ENCODE results near the gene GINS2. TPM values are rescaled to one million over a fixed set of nuclear protein-coding genes. Genes with fewer than 3 reads are reported as not detected.

Gene GINS2
- total RNA-seq, 1 experiment from 2014 or later, result 71.9 TPM

DNA sequence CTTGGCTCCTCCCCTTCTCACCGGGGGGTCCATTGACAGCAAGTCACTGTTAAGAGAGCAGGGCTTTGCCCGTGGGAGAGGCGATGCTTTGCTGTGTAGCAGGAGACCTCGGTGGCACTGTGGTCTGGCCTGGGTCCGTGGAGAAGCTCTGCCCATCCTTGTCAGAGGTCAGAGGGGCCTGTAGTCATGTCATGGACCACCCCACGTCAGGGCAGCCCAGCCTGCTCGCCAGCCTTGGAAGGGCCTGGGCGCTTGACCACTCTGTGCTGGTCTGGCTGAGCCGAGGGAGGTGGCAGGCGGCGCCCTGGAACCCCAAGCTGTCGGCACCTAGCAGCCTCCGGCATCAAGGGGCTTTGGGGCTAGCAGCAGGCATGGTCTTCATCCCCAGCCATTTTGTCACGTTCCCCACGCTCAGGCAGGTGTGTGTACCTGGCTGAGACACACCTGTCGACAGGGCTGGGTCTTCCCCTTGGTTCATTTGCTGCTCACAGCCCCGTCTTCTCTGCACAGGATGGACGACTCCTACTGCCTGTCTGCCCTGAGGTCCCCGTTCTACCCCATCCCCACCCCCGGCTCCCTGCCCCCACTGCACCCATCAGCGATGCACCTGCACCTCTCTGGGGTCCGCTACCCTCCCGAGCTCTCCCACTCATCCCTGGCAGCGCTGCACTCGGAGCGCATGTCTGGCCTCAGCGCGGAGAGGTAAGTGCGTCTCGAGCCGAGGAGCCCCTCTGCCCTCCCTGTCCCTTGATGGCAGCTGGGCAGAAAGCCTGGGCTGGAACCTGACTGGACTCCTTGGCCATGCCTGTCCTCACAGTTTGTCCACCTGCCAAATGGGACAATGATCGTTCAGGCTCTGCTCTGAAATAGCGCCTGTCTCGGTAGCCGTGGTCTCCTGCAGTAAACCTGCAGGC is 33.3 kb downstream of the GINS2 start:
- H3K27me3 ChIP-seq (replicated peaks; ENCODE audit: insufficient read depth, low read depth, low read length, poor library complexity), result no peaks in the 10 kb centered on the region
- intact Hi-C loops (cut with micrococcal nuclease; ENCODE audit: unreplicated experiment), result no loop called here
- H3K36me3 ChIP-seq (ENCODE audit: insufficient read depth, low read length, poor library complexity, severe bottlenecking), result peaks cover 40% of the 10 kb centered on the region
- H3K4me1 ChIP-seq (ENCODE audit: insufficient read depth, low read length, poor library complexity, severe bottlenecking), result peaks cover 37% of the 10 kb centered on the region
- H3K9me3 ChIP-seq (ENCODE audit: low read depth, low read length, poor library complexity, severe bottlenecking), result no peaks in the 10 kb centered on the region
- BruUV-seq (replicated peaks), result no TSS peak
- no peak for TF ChIP-seq EZH2 (IDR thresholded peaks at IDR 0.05; ENCODE audit: borderline replicate concordance, low read depth, low read length, poor library complexity, severe bottlenecking)
- TF ChIP-seq, protein P1, sequence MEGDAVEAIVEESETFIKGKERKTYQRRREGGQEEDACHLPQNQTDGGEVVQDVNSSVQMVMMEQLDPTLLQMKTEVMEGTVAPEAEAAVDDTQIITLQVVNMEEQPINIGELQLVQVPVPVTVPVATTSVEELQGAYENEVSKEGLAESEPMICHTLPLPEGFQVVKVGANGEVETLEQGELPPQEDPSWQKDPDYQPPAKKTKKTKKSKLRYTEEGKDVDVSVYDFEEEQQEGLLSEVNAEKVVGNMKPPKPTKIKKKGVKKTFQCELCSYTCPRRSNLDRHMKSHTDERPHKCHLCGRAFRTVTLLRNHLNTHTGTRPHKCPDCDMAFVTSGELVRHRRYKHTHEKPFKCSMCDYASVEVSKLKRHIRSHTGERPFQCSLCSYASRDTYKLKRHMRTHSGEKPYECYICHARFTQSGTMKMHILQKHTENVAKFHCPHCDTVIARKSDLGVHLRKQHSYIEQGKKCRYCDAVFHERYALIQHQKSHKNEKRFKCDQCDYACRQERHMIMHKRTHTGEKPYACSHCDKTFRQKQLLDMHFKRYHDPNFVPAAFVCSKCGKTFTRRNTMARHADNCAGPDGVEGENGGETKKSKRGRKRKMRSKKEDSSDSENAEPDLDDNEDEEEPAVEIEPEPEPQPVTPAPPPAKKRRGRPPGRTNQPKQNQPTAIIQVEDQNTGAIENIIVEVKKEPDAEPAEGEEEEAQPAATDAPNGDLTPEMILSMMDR (conservative IDR thresholded peaks at IDR 0.05; ENCODE audit: low read depth, low read length), result no peak
- H3K4me3 ChIP-seq (ENCODE audit: low read depth, low read length, poor library complexity, severe bottlenecking), result no peak overlapping the region
- ChIA-PET CTCF (no interaction called here), POLR2A (ENCODE audit: low non-redundant PET) (interaction anchor here (0.8 kb wide), 1 partner anchor 1586 kb away, joined by 7 read pairs; no protein-coding TSS in a partner anchor)
- no peak overlapping the region for H3K27ac ChIP-seq (ENCODE audit: low read depth, low read length, poor library complexity, severe bottlenecking)
- DNase-seq (ENCODE audit: low spot score), result peak; percentile 64

DNA sequence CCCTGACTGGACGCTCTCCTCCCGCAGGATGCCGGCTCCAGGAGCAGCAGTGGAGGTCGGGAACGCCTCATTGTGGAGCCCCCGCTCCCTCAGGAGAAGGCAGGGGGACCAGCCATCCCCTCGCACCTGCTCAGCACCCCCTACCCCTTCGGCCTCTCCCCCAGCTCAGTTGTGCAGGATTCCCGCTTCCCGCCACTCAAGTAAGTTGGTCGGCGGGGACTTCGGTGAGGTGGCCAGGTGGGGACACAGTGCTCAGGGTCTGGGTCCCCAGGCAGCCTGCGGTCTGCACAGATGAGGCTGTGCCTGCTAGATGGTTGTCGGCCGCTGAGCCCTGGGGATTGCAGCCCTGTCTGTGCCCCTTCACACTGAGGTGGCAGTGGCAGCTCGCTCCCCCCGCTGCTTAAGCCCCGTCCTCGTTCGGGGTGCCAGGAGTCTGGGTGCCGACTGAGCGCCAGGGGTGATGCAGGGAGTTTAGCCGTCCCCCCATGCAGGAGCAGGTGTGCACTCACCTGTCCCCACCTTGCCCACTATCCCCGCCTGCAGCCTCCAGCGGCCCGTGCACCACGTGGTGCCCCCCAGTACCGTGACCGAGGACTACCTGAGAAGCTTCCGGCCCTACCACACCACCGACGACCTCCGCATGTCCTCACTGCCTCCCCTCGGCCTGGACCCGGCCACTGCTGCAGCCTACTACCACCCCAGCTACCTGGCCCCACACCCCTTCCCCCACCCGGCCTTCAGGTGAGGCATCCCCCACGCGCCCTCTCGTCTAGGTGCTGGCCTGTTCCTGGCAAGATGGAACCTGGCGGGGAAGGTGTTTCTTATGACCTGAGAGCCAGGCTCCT is 34.3 kb downstream of the GINS2 start:
- Histone ChIP-seq H3K4me3 (ENCODE audit: low read depth, low read length, poor library complexity, severe bottlenecking) (no peak overlapping the region), H3K27ac (ENCODE audit: low read depth, low read length, poor library complexity, severe bottlenecking) (no peak overlapping the region), H3K36me3 (ENCODE audit: insufficient read depth, low read length, poor library complexity, severe bottlenecking) (peaks cover 37% of the 10 kb centered on the region), H3K9me3 (ENCODE audit: low read depth, low read length, poor library complexity, severe bottlenecking) (no peaks in the 10 kb centered on the region), H3K4me1 (ENCODE audit: insufficient read depth, low read length, poor library complexity, severe bottlenecking) (peaks cover 43% of the 10 kb centered on the region), H3K27me3 (replicated peaks; ENCODE audit: insufficient read depth, low read depth, low read length, poor library complexity) (no peaks in the 10 kb centered on the region)
- ChIA-PET CTCF (no interaction called here), POLR2A (ENCODE audit: low non-redundant PET) (no interaction called here)
- intact Hi-C loops (cut with micrococcal nuclease; ENCODE audit: unreplicated experiment), result no loop called here
- no peak for DNase-seq (ENCODE audit: low spot score)
- no TSS peak for BruUV-seq (replicated peaks)
- TF ChIP-seq, protein P1 (conservative IDR thresholded peaks at IDR 0.05; ENCODE audit: low read depth, low read length), result no peak
- no peak for TF ChIP-seq EZH2 (IDR thresholded peaks at IDR 0.05; ENCODE audit: borderline replicate concordance, low read depth, low read length, poor library complexity, severe bottlenecking)

DNA sequence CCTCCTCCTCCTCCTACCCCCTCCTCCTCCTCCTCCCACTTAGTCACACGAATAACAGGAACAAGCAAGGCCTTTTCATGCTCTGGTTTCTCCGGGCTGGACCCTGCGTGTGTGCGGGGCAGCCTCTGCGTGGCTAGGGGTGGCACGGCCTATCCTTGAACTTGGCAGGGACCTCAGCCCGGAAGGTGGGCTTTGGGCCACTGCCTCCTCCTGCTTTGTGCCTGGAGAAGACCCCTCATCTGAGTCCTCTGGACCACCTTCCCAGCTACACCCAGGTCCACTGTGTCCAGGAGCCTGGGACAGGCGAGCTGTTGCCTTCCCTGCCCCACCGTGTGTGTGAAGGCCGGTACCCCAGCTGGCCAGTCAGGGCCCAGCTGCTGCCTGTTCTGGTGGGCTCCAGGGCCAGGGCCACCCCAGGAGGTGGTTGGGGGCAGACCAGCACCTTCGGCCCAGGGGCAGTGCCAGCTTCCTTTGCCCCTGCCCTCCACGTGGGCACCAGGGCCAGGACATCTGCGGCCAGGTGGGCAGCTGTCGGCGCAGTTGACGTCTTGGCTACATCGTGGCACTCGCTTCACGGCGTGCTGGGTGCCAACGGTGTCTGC is 35.4 kb downstream of the GINS2 start:
- H3K27me3 ChIP-seq (replicated peaks; ENCODE audit: insufficient read depth, low read depth, low read length, poor library complexity), result no peaks in the 10 kb centered on the region
- peaks cover 51% of the 10 kb centered on the region for H3K4me1 ChIP-seq (ENCODE audit: insufficient read depth, low read length, poor library complexity, severe bottlenecking)
- intact Hi-C loops (cut with micrococcal nuclease; ENCODE audit: unreplicated experiment), result no loop called here
- ChIA-PET CTCF (no interaction called here), POLR2A (ENCODE audit: low non-redundant PET) (no interaction called here)
- no peak overlapping the region for H3K4me3 ChIP-seq (ENCODE audit: low read depth, low read length, poor library complexity, severe bottlenecking)
- no peak for DNase-seq (ENCODE audit: low spot score)
- H3K9me3 ChIP-seq (ENCODE audit: low read depth, low read length, poor library complexity, severe bottlenecking), result no peaks in the 10 kb centered on the region
- no TSS peak for BruUV-seq (replicated peaks)
- TF ChIP-seq EZH2 (IDR thresholded peaks at IDR 0.05; ENCODE audit: borderline replicate concordance, low read depth, low read length, poor library complexity, severe bottlenecking), result no peak
- TF ChIP-seq, protein P1 (conservative IDR thresholded peaks at IDR 0.05; ENCODE audit: low read depth, low read length), result no peak
- peaks cover 30% of the 10 kb centered on the region for H3K36me3 ChIP-seq (ENCODE audit: insufficient read depth, low read length, poor library complexity, severe bottlenecking)
- H3K27ac ChIP-seq (ENCODE audit: low read depth, low read length, poor library complexity, severe bottlenecking), result peak overlapping the region; percentile 67

Measured in A673 (cell line).